Fibroblast of skin of right quadriceps (primary cell): Measurements from ENCODE around the gene KBTBD3.

Experiments
- DNase-seq: peaks from one replicate; pipeline ENCODE4 v3.0.0-alpha.2; 2013

KBTBD3 gene, protein sequence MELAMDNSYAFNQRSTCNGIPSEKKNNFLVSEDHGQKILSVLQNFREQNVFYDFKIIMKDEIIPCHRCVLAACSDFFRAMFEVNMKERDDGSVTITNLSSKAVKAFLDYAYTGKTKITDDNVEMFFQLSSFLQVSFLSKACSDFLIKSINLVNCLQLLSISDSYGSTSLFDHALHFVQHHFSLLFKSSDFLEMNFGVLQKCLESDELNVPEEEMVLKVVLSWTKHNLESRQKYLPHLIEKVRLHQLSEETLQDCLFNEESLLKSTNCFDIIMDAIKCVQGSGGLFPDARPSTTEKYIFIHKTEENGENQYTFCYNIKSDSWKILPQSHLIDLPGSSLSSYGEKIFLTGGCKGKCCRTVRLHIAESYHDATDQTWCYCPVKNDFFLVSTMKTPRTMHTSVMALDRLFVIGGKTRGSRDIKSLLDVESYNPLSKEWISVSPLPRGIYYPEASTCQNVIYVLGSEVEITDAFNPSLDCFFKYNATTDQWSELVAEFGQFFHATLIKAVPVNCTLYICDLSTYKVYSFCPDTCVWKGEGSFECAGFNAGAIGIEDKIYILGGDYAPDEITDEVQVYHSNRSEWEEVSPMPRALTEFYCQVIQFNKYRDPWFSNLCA

DNA sequence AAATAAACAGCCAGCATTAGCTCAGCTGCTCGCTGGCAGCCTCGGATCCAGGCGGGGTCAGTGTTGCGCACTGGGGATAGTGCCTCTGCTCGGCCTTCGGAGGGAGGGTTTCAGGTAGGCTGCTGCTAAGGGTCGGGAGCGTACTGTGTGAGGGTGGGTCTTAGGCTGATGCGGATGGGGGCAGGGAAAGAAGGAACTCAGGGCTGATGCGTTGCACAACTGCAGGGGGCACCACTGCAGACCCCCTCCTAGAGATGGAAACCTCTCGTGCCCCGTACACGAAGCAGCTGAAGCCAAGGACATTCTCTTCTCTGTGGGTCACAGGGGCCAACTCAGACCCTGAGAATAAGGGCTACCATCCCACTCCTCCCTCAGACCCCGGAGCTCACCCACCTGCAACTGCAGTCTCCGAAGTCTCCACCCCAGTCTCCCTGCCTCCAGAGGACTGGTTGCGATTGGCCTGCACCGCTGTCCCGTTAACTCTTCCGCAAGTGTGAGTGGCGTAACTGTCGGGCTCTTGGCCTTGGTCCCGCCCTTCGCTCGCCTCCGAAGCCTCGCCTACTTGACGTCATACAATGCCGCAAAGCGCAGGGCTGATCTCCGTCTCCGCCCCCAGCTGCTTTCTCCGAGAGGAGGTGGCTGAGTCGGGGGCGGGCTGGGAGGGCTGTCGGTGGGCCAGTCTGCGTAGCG, at the start of gene KBTBD3:
KBTBD3 (minus strand) TSS at position 429 of the 690 bp plus-strand sequence. CDS start 18,250 bp downstream, outside the sequence.
- DNase-seq: peak; percentile 99

DNA sequence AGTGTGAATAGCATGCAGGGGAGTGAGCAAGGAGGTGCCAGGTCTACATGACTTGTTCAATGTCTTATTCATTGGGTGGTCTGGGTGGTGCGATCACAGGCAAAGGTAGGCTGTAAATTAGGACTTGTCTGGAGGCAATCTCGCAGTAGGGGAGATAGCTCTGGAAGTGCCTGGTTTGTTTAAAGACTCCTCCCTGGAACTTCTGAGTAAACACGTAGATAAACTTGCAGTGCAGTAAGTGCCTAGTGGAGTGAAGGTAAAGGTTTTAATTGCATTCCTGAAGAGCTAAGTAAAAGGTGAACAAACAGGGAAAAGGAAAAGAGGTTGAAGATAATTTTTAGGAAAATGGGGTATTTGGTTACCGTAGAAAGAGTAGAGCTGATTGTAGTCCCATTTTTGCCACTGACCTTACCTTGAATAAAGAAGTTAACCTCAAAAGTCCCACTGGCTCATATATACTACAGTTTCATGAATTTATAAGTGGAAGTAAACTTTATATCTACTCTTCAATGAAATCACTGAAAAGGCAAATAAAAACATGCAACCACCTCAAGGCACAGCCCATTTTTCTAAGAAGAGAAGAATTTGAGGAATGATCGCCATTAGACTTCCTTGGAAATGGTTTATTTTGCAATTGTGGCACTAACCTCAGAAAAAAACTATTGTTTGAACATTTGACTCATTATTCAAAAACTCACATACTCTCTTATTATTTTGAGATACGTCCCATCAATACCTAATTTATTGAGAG, 44.6 kb upstream of the KBTBD3 start:
- DNase-seq: no peak

DNA sequence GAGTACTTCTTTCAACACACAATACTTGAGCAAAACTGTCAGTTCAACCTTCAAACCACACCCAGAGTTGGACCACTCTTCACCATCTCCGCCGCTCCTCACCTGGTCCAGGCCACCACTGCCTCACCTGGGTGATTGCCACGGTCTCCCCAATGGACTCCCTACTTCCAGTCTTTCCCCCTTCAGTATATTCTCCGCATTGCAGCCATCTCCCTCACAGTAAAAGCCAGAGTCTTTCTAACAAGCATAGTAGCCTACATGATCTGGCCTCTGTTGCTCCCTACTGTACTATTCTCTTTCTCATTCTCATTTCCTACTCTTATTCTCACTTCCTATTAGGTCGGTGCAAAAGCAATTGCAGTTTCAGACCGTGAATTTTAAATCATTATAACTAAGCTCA, 28.8 kb upstream of the KBTBD3 start:
- no peak for DNase-seq

DNA sequence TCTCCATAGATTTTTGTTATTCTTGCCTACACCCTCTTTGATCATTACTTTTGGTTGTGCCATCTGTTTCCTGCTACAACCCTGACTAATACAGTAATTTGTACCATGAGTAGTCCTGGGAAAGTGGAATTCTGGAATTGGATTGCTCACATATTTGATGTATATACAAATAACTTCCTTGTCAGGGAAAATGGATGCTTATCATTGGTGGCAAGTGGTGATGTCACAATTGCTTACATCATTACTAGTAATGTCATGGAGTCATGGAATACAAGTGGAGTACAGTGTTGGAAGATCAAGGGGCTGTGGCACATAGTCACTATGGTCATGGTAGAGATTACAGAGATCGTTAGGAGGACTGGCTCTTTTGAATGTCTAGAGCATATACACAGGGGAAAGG, 24.7 kb upstream of the KBTBD3 start:
- DNase-seq: peak; percentile 72

DNA sequence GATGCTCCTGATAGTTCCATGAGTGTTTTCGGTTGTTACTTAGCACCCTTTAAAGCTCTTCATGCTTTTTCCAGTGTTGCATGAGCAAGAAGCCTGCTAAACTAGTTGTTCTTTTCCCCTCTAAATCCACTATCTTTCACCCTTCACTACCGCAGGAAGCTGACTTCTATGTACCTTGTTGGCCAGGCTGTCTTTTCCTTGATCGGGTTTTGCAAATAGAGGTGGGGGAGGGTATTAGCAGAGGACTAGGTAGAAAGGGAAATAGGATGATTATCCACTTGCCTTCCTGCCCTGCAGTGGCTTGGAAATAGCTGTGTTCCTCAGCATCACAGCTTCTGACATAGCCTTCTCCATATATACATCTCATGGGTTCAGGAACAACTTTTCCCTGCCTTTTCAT, 24.2 kb upstream of the KBTBD3 start:
- no peak for DNase-seq

DNA sequence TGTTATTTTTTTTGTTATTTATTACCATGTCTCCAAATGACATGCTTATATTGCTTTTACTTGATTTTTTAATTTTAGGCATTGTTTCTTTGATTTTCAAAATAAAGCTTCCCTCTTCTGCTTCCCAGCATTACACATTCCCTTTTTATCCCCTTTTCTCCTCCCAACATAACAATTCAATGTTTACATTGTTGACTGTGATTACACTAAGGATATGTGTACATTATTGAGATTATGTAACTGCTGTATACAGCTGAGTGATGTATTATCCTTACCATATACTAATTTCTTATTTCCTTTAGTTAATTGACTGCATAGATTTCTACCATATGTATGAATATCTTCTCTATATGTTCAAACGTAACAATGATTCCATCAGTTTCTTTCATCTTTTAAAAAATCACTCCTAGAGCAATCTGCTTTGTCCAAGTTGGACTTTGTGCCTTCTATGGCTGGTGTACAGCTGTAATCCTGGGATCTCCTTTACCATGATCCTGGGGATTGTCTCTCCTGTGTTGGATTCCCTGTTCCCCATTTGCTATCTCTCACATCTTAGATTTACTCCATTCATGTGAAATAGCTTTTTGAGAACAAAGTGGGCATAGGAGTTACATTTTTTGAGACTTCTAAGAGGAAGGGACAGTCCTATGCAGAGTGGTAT, 21.9 kb upstream of the KBTBD3 start:
- no peak for DNase-seq

DNA sequence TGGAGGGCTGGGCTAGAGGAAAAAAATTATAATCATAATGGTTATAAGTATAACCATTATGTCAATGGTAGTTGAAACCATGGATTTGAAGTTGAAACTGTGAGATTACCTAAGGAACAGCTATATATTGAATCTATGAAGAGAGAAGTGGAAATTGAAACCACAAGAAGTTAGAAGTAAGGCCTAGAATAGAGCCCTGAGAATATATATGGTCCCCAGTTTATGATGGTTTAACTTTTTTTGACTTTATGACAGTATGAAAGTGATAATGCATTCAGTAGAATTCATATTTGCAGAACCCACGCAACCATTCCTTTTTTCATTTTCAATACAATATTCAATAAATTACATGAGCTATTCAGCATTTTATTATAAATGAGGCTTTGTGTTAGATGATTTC, 15.3 kb upstream of the KBTBD3 start:
- DNase-seq: no peak

DNA sequence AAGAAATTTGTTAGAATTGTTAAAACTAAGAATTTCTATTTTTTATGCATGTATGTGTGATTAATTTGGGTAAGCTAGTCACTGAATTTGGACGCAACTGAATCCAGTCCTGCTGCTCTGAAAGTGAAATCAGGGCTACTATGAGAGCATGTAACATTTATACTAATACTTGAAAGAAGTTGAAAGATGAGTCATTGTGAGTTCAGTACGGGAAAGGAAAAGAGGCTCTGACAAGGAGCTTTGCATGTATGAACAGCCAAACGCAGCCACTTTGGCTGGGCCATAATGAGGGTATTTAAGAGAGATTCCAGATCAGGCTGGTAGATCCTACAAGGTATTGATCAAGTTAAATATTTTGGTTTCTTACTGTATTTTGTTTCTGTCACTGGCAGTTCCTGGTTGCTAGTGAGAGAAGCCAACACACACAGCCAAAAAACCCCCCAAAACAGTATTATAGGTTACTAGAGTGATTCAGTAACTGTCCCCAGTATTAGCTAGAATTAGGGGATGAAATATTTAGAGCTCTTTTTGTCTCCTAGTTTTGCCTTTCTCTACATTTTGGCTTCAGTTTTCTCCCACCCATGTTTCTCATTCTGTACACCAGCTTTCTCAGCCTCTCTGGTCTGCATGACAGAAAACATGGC, 14.5 kb upstream of the KBTBD3 start:
- DNase-seq: peak; percentile 56

DNA sequence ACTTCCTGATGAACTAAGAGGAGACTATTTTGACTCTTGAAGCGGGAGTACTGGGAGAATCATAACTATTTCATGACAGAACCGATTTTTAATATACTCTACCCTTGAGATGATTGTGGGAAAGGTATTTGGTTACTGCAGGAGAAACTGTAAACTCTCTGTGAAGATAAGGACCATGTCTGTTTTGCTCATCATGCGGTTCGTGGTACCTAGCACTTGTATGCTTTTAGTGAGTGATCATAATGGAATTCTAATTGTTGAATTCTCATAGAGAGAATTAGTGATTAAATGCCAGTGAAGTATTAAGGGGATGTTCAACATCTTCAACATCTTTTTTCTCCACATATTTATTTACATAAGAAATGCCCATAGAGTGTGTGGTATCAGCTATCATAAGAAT, 11.7 kb upstream of the KBTBD3 start:
- peak; percentile 26 for DNase-seq

DNA sequence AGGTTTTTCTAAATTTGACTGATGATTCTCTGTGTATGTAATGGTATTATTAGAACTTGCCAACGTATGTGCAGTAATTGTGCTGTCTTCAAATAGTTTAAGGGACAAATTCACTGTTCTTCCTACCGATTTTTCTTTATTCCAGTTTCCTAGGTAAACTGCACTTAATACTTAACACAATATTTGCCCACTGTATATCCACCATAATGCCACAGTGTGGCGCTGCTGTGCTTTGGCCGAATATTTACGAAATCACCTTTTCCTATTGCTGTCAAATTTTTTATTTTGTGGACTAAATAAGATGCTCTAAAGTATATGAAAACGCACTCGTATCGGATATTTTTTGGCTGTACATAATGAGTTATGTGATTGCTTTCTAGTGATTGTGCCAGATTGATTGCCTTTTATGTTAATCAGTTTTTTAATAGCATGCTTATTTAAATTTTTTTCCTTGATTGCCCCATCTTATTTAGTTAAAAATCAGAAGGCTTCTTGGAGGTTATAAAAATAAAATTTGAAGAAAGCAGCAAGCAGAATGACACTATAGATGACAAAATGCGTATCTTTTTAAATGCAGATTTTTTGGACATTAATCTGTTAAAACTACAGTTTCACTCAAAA, 10.8 kb upstream of the KBTBD3 start:
- peak; percentile 51 for DNase-seq

DNA sequence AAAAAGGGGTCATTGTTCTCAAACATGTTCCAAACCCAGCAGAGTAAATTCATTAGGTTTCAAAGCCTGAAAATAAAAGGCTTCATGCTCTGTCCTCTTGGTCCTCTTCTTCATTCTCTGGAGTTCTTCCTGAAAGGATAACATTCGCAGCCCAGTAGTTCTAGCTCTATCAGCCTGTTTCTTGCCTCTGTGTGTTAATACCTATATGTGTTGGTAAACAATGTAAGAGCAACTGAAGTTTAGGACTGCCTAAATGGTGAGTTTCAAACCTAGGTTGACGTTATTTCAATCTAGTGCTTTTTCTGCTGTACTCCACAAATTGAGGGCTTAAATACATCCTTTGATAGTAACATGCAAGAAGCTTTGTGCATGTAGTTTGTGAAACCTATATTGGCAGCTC, 9.7 kb upstream of the KBTBD3 start:
- DNase-seq: no peak

DNA sequence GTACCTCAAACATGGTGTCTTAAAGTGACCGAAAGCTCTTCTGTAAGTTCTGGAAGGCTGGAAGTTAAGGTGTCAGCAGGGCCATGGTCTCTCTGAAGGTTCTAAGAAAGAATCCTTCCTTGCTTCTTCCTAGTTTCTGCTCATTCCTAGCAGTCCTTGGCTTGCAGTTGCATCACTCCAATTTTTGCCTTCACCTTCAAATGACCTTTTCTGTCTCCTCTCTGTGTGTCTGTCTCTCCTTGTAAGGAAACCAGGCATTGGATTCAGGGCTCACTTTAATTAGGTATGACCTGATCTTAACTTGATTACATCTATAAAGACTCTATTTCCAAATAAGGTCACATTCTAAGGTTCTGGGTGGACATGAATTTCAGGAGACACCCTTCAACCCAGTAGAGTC, 9.0 kb upstream of the KBTBD3 start:
- peak; percentile 10 for DNase-seq

DNA sequence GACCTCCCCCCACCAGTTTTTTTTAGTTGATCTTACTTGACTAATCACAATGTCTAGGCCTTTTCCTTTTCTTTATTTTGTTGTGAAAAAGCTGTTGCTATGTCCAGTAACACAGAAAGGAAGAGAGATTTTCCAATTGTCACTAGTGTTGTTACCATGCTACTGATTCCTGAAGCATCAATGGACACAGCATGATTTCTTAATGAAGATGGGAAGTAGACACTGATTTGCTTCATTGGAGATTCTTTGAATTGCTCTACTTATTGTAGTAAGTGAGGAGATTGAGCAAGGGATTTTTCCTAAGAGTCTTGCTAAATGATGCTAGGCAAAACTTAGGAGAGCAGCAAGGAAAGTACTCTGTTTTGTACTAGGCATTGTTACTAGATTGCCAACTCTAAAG, 4.9 kb upstream of the KBTBD3 start:
- DNase-seq: no peak

DNA sequence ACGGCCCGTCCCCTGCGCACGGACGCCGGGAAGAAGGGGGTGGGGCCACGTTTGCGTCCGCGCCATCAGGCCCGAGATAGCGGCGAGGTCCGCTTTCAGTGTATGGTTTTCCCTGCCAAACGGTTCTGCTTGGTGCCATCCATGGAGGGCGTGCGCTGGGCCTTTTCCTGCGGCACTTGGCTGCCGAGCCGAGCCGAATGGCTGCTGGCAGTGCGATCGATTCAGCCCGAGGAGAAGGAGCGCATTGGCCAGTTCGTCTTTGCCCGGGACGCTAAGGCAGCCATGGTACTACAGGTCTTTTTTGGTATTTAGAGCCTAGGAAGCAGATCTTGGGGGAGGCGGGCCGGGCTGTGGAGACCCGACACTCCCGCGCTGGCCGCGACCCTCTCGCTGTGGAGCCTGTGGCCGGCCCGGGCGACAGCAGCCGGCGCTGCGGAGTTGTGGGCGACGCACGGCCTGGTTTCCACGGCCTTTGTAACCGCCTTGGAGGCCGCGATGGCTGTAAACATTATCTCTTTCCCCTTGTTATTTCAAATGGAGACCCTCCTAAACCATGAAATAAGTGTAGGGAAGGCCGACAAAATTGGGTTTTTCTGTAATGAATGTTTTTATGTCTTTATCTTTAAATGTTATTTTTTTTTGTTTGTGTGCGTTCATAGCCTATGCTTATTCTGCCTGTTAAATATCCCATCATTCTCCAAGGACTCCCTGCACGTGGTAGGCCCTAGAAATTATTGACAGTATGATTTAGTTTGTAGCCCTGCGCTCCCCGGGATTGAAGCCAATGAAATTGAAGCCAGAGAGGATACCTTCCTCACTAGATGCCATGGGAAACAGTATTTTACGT, 685 bp upstream of the KBTBD3 start, which contains the start of gene AASDHPPT:
AASDHPPT (plus strand) TSS at position 54 of the 847 bp plus-strand sequence; CDS start at position 103, 49 bp downstream.
- peak; percentile 37 for DNase-seq

DNA sequence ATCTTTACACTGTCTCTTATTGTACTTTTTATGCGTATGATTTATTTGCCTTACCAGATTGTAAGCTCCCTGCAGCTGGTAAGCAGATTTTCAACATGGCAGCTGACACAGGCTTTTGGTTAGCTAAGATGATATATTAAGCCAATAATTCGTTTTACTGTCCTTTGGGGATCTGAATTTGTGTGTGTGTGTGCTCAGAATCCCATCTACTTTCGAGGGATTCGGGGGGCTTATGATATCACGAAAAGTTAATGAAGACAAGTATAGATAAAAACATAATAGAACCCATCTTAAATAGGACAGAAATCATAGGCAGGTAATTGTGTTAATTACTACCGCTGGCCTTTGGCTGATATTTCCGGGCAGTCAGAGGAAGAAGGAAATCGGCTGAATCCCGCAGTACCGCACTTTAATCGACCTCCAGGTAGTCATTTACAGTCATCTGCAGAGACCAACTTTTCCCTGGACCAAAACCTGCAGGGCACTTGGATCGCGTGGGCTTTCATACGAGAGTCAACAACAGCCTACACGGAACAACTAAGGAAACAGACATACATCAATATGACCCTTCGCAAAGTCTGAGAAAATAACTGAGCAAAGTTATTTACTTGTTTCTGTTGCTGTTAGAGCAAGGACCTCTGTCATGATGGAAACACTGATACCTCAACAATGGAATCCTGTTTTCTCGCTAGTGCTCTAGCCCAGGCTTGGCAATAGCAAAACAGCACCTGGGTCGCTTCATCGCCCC, 802 bp downstream of the KBTBD3 start:
- no peak for DNase-seq

DNA sequence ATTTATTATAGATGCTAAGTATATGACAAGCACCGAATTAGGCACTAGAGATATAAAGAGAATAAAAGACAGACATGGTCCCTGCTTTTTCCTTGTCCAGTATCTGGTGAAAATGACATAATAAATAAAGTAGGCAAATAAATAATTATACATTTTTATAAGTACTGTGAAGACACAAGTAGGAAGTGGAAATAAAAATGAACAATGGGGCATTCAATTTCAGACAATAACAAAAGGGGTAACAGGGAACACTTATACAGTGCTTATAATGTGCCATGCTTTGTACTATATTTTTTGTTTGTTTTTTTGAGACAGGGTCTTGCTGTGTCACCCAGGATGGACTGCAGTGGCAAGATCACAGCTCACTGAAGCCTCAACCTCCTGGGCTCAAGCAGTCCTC, 4.3 kb downstream of the KBTBD3 start:
- no peak for DNase-seq

DNA sequence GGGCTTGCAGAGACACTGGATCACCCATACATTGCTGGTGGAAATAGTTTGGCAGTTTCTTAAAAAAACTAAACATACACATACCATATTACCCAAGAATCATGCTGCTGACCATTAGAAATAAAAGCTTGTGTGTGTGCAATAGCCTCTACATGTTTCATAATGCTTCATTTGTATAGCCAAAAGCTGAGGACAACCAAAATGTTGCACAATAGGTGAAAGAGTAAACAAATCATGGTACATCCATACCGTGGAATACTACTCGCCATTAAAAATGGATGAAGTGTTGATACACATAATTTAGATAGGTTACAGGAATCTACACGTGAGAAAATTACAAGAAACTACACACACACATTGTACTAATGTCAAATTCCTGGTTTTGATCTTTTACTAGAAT, 6.5 kb downstream of the KBTBD3 start:
- no peak for DNase-seq

DNA sequence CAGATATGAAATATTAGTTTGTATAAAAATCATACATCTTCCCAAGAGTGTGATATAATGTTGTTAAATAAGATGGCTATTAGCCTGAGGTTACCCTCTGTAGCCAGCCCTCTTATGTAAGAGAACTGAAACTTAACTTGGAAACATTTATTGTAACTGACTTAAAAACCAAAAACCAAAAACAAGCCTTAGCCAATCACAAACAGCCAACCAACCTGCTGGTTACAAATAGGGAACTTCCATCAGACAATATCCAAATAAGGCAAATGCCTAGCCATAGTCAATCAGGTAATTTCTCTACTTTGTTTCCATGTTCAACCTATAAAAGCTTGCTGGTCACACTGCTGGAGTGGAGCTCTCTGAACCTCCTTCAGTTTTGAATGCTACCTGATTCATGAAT, 14.1 kb downstream of the KBTBD3 start:
- DNase-seq: no peak
